RWPE2 (cell line): Measurements from ENCODE around the gene ODF4.

Experiments
- ATAC-seq: fragments of 200-7000 bp; cut with Tn5 transposase; 3 replicates; pipeline ENCODE4 v1.9.1; 2021; ENCODE audit warnings: low read depth
- DNase-seq: peaks from one replicate; pipeline ENCODE4 v3.0.0-alpha.2; 2020; ENCODE audit warnings: low spot score
- H3K27ac ChIP-seq: fragments of 450-650 bp; 2 replicates; pipeline ENCODE4 v1.5.1; 2017; ENCODE audit warnings: mild to moderate bottlenecking; ENCODE audit not compliant: poor library complexity, severe bottlenecking
- H3K27me3 ChIP-seq: fragments of 250-450 bp; sonication (Bioruptor Pico); 2 replicates; pipeline ENCODE4 v1.5.1; 2021; ENCODE audit warnings: mild to moderate bottlenecking, moderate library complexity; ENCODE audit not compliant: insufficient read depth, poor library complexity, severe bottlenecking
- H3K36me3 ChIP-seq: fragments of 250-450 bp; sonication (Bioruptor Pico); 2 replicates; pipeline ENCODE4 v1.5.1; 2020; ENCODE audit warnings: low read depth, mild to moderate bottlenecking, moderate library complexity
- H3K4me1 ChIP-seq: fragments of 250-450 bp; sonication (Bioruptor Pico); 2 replicates; pipeline ENCODE4 v1.5.1; 2021; ENCODE audit warnings: mild to moderate bottlenecking, moderate library complexity; ENCODE audit not compliant: insufficient read depth, poor library complexity, severe bottlenecking
- H3K4me3 ChIP-seq: fragments of 250-450 bp; sonication (Bioruptor Pico); 2 replicates; pipeline ENCODE4 v1.5.1; 2021; ENCODE audit warnings: mild to moderate bottlenecking, moderate library complexity; ENCODE audit not compliant: severe bottlenecking
- H3K9me3 ChIP-seq: fragments of 250-450 bp; sonication (Bioruptor Pico); 2 replicates; pipeline ENCODE4 v1.5.1; 2021; ENCODE audit warnings: mild to moderate bottlenecking, moderate library complexity; ENCODE audit not compliant: severe bottlenecking
- TF ChIP-seq, protein P1 (sequence below): fragments of 450-650 bp; IDR thresholded peaks from one replicate; pipeline ENCODE4 v1.5.1; 2017; ENCODE audit warnings: mild to moderate bottlenecking, moderate library complexity; ENCODE audit not compliant: poor library complexity, severe bottlenecking

The ODF4 gene

DNA sequence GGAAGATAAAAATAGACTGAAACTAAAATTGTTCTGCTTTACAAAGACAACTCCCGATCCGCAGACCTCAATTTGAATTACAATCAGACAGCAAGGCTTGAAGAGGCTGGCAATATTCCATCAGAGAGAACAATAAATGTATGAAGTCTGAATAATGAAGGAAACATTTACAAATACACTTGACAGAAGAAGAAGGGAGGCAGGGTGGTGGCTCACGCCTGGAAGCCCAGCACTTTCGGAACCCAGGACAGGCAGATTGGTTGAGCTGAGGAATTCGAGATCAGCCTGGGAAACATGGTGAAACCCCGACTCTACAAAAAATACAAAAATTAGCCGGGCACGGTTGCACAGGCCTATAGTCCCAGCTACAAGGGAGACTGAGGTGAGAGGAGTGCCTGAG lies 14.6 kb downstream of the ODF4 start:
- Histone ChIP-seq H3K9me3 (no peaks in the 10 kb centered on the region), H3K36me3 (no peaks in the 10 kb centered on the region), H3K4me1 (no peaks in the 10 kb centered on the region), H3K4me3 (no peak overlapping the region), H3K27me3 (no peaks in the 10 kb centered on the region), H3K27ac (no peak overlapping the region)
- TF ChIP-seq, protein P1, sequence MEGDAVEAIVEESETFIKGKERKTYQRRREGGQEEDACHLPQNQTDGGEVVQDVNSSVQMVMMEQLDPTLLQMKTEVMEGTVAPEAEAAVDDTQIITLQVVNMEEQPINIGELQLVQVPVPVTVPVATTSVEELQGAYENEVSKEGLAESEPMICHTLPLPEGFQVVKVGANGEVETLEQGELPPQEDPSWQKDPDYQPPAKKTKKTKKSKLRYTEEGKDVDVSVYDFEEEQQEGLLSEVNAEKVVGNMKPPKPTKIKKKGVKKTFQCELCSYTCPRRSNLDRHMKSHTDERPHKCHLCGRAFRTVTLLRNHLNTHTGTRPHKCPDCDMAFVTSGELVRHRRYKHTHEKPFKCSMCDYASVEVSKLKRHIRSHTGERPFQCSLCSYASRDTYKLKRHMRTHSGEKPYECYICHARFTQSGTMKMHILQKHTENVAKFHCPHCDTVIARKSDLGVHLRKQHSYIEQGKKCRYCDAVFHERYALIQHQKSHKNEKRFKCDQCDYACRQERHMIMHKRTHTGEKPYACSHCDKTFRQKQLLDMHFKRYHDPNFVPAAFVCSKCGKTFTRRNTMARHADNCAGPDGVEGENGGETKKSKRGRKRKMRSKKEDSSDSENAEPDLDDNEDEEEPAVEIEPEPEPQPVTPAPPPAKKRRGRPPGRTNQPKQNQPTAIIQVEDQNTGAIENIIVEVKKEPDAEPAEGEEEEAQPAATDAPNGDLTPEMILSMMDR: no peak
- DNase-seq: no peak
- no peak for ATAC-seq

DNA sequence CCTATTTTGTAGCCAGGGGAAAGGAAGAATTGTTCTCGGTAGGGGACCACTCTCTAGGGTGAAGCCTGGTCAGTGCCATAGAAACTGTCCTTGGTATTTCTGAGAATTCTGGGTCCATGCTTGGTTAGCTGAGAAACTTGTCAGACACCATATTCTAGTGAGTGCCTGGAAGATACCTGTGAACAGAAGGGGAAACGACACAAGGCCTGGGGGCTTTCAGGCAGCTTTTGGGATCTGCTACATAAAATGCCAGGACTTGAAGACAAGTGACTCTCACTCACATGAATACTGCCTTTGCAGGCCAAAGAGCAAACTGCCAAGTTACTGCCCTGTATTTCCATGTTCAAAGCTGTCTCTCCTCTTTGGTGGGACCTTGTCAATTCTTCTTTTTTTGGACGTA lies 18.3 kb downstream of the ODF4 start:
- Histone ChIP-seq H3K4me1 (peaks cover 4% of the 10 kb centered on the region), H3K27me3 (no peaks in the 10 kb centered on the region), H3K36me3 (no peaks in the 10 kb centered on the region), H3K4me3 (no peak overlapping the region), H3K27ac (no peak overlapping the region), H3K9me3 (no peaks in the 10 kb centered on the region)
- TF ChIP-seq, protein P1: no peak
- ATAC-seq: no peak
- DNase-seq: no peak

DNA sequence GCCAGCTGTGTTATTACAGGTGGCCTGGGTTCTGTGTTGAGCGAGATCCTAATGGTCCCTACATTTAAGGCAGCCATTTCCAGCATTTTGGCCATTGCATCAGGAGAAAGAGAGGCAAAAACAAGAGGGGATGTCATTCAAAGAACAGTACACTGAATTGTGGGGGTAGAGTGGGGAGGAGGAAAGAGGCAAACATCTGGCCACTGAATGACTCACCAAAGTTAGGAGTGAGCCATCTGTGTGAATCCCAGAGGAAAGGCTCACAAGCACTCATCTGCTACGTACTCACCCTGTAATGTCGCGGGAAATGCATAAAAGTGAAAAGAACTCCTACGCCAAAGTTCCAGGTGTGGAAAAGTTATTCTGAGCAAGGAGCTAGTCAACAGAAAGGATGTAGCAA lies 20.1 kb downstream of the ODF4 start:
- TF ChIP-seq, protein P1: no peak
- no peak overlapping the region for H3K27ac ChIP-seq
- H3K4me3 ChIP-seq: no peak overlapping the region
- no peaks in the 10 kb centered on the region for H3K9me3 ChIP-seq
- no peaks in the 10 kb centered on the region for H3K27me3 ChIP-seq
- no peak for DNase-seq
- H3K4me1 ChIP-seq: peaks cover 4% of the 10 kb centered on the region
- peak; percentile 95 for ATAC-seq
- H3K36me3 ChIP-seq: no peaks in the 10 kb centered on the region

DNA sequence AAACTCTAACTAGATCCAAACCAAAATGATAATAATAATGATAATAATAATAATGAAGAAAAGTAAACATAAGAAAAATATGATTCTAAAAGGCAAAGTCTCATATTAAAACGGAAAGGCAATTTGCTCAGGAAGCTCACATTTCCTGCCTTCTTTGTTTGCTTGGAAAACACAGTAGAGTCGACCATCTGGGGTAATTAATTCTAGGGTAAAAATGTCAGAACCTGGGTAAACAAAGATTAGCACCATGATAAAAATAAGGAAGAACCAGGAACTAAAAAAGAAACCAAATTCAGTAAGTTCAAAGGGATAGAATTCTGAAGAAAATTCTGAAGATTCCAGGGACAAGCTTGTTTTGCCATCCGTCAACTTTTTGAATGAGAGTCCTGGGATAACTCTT lies 20.6 kb downstream of the ODF4 start:
- Histone ChIP-seq H3K27me3 (no peaks in the 10 kb centered on the region), H3K36me3 (no peaks in the 10 kb centered on the region), H3K27ac (no peak overlapping the region), H3K9me3 (no peaks in the 10 kb centered on the region), H3K4me1 (peaks cover 4% of the 10 kb centered on the region), H3K4me3 (no peak overlapping the region)
- TF ChIP-seq, protein P1: no peak
- ATAC-seq: no peak
- no peak for DNase-seq

DNA sequence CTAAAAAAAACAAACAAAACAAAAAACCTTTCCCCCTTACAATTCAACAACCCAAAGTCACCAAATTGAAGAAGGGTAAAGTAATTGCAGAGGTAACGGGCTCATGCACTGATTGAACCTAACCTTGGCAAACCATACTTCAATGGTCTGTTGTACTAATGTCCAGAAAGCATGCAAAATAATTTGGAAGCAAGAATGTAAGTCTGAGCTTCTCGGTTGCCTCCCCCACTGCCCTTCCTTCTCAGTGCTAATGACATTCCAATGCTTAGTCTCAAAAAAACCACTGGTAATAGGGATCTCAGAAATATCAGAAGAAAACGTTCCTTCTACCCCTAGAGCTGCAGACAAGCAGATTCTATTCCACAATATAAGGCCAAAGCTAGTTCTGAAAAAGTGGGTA lies 21.1 kb downstream of the ODF4 start:
- TF ChIP-seq, protein P1: no peak
- H3K4me1 ChIP-seq: peaks cover 8% of the 10 kb centered on the region
- H3K9me3 ChIP-seq: no peaks in the 10 kb centered on the region
- no peaks in the 10 kb centered on the region for H3K36me3 ChIP-seq
- DNase-seq (no peak), ATAC-seq (no peak)
- H3K27me3 ChIP-seq: no peaks in the 10 kb centered on the region
- H3K4me3 ChIP-seq: no peak overlapping the region
- no peak overlapping the region for H3K27ac ChIP-seq
